ENCODE results near the gene TRMT2A.

DNA sequence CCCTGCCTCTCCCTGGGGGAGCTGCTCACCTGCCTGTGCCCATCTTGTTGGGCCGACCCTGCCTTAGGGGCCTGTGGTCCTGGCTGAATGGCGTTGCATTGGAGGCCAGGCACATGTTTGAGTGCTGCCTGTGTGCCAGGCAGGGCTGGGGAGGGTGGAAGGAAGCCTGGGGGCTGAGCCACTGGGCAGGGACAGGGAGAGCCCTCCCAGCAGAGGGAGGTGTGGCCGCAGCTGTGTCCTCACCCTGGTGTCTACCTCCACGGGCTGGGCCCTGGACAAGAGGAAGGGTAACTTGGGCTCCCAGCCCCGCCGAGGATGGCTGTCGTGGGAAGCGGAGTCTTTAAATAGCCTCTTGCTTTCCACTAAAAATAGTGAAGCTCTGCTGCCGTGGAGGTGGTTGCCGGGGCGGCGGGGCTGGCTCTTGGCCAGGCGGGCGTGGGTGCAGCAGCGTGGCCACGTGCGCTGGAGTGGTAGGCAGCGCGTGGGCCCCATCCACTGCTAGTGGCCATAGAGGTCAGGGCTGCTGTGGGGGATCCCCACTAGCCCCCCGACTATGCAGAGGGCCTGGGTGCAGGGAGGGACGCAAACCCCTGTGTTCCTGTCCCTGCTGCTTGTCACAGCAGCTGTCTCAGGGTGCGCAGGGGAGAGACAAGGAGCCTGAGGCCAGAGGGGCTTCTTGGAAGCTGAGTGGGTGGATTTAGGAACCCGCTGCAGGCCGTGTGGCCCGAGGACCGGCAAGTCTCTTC is 20.8 kb upstream of the TRMT2A start:
- TF ChIP-seq, protein P1, sequence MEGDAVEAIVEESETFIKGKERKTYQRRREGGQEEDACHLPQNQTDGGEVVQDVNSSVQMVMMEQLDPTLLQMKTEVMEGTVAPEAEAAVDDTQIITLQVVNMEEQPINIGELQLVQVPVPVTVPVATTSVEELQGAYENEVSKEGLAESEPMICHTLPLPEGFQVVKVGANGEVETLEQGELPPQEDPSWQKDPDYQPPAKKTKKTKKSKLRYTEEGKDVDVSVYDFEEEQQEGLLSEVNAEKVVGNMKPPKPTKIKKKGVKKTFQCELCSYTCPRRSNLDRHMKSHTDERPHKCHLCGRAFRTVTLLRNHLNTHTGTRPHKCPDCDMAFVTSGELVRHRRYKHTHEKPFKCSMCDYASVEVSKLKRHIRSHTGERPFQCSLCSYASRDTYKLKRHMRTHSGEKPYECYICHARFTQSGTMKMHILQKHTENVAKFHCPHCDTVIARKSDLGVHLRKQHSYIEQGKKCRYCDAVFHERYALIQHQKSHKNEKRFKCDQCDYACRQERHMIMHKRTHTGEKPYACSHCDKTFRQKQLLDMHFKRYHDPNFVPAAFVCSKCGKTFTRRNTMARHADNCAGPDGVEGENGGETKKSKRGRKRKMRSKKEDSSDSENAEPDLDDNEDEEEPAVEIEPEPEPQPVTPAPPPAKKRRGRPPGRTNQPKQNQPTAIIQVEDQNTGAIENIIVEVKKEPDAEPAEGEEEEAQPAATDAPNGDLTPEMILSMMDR (IDR thresholded peaks at IDR 0.05; ENCODE audit: insufficient read depth, low read length) = no peak
- no peak for TF ChIP-seq REST (IDR thresholded peaks at IDR 0.05; ENCODE audit: insufficient replicate concordance, low read depth)
- TF ChIP-seq SPI1 (IDR thresholded peaks at IDR 0.05; ENCODE audit: borderline replicate concordance, low read depth) = no peak
- no peak for TF ChIP-seq POLR2AphosphoS5 (IDR thresholded peaks at IDR 0.05; ENCODE audit: low read depth)
